Stomach (tissue), 4 donors: ENCODE results near the gene PRDM12.

Experiments used
- EP300 ChIP-seq: sonication (generic); formaldehyde crosslinking; IDR thresholded peaks from one replicate; pipeline ENCODE4 v1.6.1; 2017; ENCODE audit warnings: antibody characterized with exemption
- POLR2A ChIP-seq, 4 donors: fragments of 450-650 bp; IDR thresholded peaks; one replicate each; pipeline ENCODE4 v1.6.1; 2016; ENCODE audit warnings: antibody characterized with exemption in 4 of 4, control low read depth in 2 of 4, mild to moderate bottlenecking in 1 of 4, moderate library complexity in 1 of 4
- POLR2AphosphoS5 ChIP-seq, 3 donors: sonication (generic); formaldehyde crosslinking; IDR thresholded peaks; one replicate each; pipeline ENCODE4 v1.6.1; 2016; ENCODE audit warnings: antibody characterized with exemption in 3 of 3
- TF ChIP-seq, protein P1 (sequence below), 7 experiments: fragments of 450-650 bp in 4 of 7; fragments of 200-600 bp in 3 of 7; sonication (generic) in 3 of 7; IDR thresholded peaks; one replicate each; pipeline ENCODE4 v1.5.1; 2016 to 2019; ENCODE audit warnings: antibody characterized with exemption in 7 of 7, control low read depth in 2 of 7, mild to moderate bottlenecking in 1 of 7

DNA sequence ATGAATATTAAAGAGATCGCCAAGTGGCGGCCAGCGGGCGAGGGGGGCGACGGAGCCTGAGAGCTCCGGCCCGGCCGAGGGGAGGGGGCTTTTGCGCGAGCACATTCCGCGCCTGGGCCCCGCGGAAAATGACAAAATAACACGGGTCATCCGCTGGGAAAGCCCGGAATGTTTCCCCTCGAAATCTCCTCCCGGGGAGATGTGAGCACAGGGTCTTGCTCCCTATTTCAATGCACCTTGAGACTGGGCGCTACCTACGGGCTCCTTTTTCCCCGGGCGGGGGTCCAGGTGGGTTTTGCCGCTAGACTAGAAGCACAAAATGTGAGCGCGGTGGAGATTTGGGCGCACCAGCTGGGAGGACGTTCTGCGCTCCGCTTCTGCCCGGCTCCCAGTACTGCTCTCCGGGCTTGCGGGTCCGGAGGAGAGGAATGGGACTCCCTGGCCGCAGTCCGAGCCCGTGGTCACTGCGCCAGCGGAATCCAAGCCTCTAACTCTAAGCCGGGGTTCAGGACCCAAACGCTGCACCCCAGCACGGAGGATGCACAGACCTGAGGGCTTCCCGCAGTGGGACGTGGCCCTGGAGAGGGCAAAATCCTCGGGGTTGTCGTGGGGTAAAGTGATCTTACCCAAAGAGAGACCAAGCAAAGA, 2.8 kb upstream of the PRDM12 start:
- TF ChIP-seq POLR2AphosphoS5 (IDR thresholded peaks at IDR 0.05) (no peak), POLR2A (IDR thresholded peaks at IDR 0.05) (no peak), EP300 (no peak)
- TF ChIP-seq, protein P1, sequence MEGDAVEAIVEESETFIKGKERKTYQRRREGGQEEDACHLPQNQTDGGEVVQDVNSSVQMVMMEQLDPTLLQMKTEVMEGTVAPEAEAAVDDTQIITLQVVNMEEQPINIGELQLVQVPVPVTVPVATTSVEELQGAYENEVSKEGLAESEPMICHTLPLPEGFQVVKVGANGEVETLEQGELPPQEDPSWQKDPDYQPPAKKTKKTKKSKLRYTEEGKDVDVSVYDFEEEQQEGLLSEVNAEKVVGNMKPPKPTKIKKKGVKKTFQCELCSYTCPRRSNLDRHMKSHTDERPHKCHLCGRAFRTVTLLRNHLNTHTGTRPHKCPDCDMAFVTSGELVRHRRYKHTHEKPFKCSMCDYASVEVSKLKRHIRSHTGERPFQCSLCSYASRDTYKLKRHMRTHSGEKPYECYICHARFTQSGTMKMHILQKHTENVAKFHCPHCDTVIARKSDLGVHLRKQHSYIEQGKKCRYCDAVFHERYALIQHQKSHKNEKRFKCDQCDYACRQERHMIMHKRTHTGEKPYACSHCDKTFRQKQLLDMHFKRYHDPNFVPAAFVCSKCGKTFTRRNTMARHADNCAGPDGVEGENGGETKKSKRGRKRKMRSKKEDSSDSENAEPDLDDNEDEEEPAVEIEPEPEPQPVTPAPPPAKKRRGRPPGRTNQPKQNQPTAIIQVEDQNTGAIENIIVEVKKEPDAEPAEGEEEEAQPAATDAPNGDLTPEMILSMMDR (IDR thresholded peaks at IDR 0.05), result no peak
